Limb (tissue), 2 donors: ENCODE data around the gene NPIPB9.

Experiments
- DNase-seq, 2 donors: peaks; one replicate each; pipeline ENCODE4 v3.0.0-alpha.2; 2016; ENCODE audit errors: extremely low spot score in 2 of 2

NPIPB9 gene

DNA sequence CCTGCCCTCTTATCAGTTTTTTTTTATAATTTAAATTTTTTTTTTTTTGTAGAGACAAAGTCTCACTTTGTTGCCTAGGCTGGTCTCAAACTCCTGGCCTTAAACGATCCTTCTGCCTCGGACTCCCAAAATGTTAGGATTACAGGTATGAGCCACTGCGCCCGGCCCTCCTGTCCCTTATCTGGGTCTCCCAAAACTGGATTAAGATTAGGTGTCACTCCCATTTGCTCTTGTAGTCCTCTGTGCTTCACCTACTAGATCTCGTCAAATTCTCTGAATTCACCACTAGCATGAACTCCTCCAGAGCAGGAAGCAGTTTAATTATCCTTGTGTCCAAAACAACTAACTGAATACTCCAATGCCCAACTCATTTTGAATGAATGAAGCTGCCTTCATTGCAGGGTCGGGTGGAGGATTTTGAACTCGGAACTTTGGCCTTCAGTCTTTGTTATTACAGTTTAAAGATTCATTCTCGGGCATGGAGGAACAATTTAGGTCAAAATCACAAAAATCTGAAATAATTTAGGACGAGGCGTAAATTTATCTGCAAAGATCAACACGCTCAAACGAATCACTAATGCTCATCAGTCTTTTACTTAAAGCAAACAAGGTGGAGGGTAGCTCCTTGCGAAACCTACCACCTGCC, 70.4 kb downstream of the NPIPB9 start:
- no peak for DNase-seq
